Activated CD4-positive, alpha-beta T cell treated with anti-CD3 and anti-CD28 coated beads for 36 hours (primary cell): ENCODE results near the gene BAG3. TPM values are rescaled to one million over a fixed set of nuclear protein-coding genes. Genes with fewer than 3 reads are reported as not detected.

Source experiments
- ATAC-seq: fragments of 200-7000 bp; cut with Tn5 transposase; one replicate; pipeline ENCODE4 v1.10.0; 2021; ENCODE audit warnings: mild to moderate bottlenecking, moderate library complexity
- CTCF ChIA-PET: fragments of 350-600 bp; sonication (Branson Sonifier 250); formaldehyde crosslinking; loops from one replicate; lab custom pipeline; 2021; ENCODE audit warnings: antibody characterized with exemption; lab: Charles Lee
- POLR2A ChIA-PET: fragments of 350-600 bp; sonication (Branson Sonifier 250); formaldehyde crosslinking; loops from one replicate; lab custom pipeline; 2021; ENCODE audit warnings: antibody characterized with exemption, inconsistent platforms; lab: Charles Lee
- DNase-seq: peaks from one replicate; pipeline ENCODE4 v3.0.0-alpha.2; 2020
- H3K27ac Mint-ChIP-seq: one replicate; pipeline ENCODE4 v1.8.0; 2021; ENCODE audit warnings: mixed read lengths
- H3K27me3 Mint-ChIP-seq: one replicate; pipeline ENCODE4 v1.8.0; 2021; ENCODE audit warnings: mixed read lengths
- H3K36me3 Mint-ChIP-seq: one replicate; pipeline ENCODE4 v1.8.0; 2021; ENCODE audit warnings: low read depth, mixed read lengths
- H3K4me1 Mint-ChIP-seq: one replicate; pipeline ENCODE4 v1.8.0; 2021; ENCODE audit warnings: mixed read lengths
- H3K4me3 Mint-ChIP-seq: one replicate; pipeline ENCODE4 v1.8.0; 2021; ENCODE audit warnings: mild to moderate bottlenecking, moderate library complexity, mixed read lengths
- H3K9me3 Mint-ChIP-seq: one replicate; pipeline ENCODE4 v1.8.0; 2021; ENCODE audit warnings: low read depth, mixed read lengths
- intact Hi-C, 2 experiments: fragments of 100-400 bp; cut with DNase I in 1 of 2; cut with micrococcal nuclease in 1 of 2; formaldehyde crosslinking; loops; one replicate each; pipeline versions ENCODE4 v1.14.2 to v1.15.1; 2022 to 2024; cut with DNase I, micrococcal nuclease
- total RNA-seq, 2 experiments: library from RNA; stranded (reverse); gene quantifications; one replicate each; pipeline ENCODE4 v1.2.3, GENCODE V29; 2021

The BAG3 gene
- total RNA-seq, 2 experiments from 2014 or later, result 23.8 to 30.7 TPM

DNA sequence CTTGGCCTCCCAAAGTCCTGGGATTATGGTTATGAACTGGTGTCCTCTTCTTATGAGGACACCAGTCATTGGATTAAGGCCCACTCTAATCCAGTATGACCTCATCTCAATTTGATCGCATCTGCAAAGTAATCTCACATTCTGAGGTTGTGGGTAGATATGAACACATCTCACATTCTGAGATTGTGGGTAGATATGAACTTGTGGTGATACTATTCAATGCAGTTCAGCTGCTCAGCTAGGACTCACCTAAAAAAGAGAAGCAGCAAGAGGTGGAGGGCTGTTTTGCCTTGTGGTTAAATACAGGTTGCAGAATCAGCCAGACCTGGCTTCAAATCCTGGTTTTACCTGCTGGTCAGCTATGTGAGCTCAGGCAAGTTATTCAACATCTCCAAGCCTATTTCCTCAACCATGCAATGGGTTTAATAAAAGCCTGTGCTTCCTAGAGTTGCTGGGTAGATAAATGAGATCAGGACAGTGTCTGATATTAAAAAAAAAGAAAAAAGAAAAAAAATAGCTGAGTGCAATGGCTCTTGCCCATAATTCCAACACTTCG lies 8.5 kb upstream of the BAG3 start:
- POLR2A ChIA-PET, result interaction anchor here (0.6 kb wide), 1 partner anchor 14 kb away, joined by 8 read pairs; no protein-coding TSS in a partner anchor
- H3K27me3 Mint-ChIP-seq, result no peaks in the 10 kb centered on the region
- H3K36me3 Mint-ChIP-seq, result no peaks in the 10 kb centered on the region
- ATAC-seq, result peak; percentile 77
- intact Hi-C loops, result no loop called here
- CTCF ChIA-PET, result interaction anchor here (0.8 to 1.8 kb wide), 5 partner anchors 11 to 45 kb away, joined by 3 to 4 read pairs (median 3); no protein-coding TSS in a partner anchor
- DNase-seq, result no peak
- peaks cover 2% of the 10 kb centered on the region for H3K9me3 Mint-ChIP-seq
- H3K27ac Mint-ChIP-seq, result no peak overlapping the region
- no peak overlapping the region for H3K4me3 Mint-ChIP-seq
- peaks cover 20% of the 10 kb centered on the region for H3K4me1 Mint-ChIP-seq

DNA sequence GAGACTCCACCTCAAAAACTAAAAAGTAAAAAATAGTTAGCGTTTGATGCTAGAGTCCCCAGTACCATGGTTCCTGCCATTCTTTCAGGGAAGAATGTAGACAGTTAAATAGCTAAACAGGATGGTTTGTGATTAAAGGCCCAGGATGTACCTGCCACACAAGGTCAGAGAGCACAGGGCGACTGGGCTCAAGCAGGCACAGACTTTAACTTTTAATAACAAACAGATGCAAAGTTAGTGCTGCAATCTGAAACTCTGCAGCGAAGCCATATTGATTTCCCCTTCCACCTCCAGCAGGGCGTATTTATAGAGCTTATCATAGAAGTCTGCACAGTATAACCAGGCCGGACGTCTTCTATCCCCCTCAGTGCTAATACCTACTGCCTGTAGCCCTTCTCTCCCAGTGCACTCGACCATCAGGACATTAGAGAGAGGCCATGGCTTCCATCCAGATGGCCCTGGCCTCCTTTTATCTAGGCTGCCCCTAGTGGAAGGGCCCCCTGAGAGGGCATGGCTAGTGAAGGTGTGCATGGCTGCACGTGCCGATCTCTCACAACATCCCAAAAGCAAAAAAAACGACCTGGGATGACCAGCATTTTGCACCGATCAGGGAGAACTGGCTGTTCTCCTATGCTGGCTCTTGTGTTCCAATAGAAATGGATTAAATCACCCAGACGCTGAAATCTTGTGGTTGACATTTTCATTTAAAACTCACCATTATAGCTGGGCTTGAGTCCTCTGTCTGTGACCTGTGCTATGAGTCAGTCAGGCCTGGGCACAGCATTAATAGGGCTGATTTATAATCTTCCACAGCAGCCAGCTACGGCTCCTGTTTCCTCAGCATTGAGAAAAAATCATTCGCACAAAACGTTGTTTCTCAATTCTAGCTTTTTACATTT lies 7.6 kb upstream of the BAG3 start:
- CTCF ChIA-PET, result interaction anchor here (0.9 to 1.8 kb wide), 6 partner anchors 9 to 216 kb away, joined by 3 to 11 read pairs (median 4); no protein-coding TSS in a partner anchor
- H3K27me3 Mint-ChIP-seq, result no peaks in the 10 kb centered on the region
- no peak overlapping the region for H3K4me3 Mint-ChIP-seq
- intact Hi-C loops, result no loop called here
- no peaks in the 10 kb centered on the region for H3K36me3 Mint-ChIP-seq
- ATAC-seq, result no peak
- H3K4me1 Mint-ChIP-seq, result peaks cover 20% of the 10 kb centered on the region
- no peak for DNase-seq
- POLR2A ChIA-PET, result no interaction called here
- no peak overlapping the region for H3K27ac Mint-ChIP-seq
- peaks cover 2% of the 10 kb centered on the region for H3K9me3 Mint-ChIP-seq

DNA sequence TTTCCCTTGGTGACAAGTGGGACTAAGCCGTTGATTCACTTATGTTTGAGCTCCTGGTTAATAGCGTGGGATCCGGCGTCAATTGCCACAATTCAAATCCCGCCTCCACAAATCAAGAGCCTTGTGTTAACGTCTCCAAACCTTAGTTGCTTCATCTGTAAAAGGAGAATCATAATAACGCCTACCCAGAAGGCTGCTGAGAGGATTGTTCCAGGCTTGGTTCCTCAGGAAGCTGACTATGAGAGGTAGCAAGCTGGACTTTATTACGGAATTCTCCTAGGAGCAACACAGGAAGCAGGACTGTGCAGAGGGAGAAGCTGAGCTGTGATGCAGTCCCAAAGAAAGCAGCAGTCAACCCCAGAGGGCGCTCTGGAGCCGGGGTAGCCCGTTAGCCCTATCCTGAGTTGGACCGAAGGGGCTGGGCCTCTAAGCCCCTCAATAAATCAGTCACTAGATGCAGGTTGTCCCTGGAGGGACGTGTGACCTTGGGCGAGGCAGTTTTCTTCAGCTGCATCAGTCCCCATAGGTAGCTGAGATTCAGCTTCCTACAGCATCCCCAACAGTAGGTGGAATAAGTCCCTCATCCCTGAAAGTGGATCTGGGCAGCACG lies 6.9 kb upstream of the BAG3 start:
- intact Hi-C loops, result no loop called here
- Mint-ChIP-seq H3K9me3 (peaks cover 2% of the 10 kb centered on the region), H3K4me3 (no peak overlapping the region), H3K36me3 (no peaks in the 10 kb centered on the region), H3K27me3 (no peaks in the 10 kb centered on the region), H3K27ac (no peak overlapping the region), H3K4me1 (peaks cover 20% of the 10 kb centered on the region)
- ATAC-seq, result no peak
- DNase-seq, result no peak
- POLR2A ChIA-PET, result no interaction called here
- CTCF ChIA-PET, result interaction anchor here (0.9 to 1.8 kb wide), 6 partner anchors 9 to 216 kb away, joined by 3 to 11 read pairs (median 4); no protein-coding TSS in a partner anchor

DNA sequence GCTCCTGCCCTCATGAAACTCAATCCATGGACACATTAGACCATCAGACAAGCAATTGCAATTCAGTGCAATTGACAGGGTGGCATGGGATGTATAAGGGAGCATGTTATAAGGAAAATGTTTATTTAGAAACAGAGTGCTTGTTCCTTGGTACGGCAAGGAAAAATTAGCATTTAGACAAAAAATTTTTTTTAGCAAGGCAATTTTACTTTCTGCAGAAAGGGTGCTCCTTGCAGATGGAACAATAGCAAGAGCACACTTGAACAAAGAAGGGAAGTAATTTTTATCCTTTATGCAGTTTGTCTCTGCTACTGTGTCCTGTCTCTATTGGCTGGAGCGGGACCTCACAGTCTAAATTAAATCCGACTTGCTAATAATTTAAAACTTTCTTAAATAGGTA lies 6.2 kb upstream of the BAG3 start:
- DNase-seq, result no peak
- intact Hi-C loops, result no loop called here

DNA sequence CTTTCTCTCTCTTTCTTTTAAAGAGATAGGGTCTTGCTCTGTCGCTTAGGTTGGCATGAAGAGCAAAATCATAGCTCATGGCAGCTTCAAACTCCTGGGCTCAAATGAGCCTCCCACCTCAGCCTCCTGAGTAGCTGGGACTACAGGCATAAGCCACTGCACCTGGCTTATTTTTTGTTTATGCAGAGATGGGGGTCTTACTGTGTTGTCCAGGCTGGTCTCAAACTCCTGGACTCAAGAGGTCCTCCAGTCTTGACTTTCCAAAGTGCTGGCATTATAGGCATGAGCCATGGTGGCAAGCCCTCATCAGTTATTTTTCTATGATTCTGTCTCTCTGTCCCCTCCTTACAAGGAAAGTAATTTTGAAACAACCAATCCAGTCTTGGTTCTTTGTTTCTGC lies 1.1 kb upstream of the BAG3 start:
- CTCF ChIA-PET, result interaction anchor here (0.6 to 1.2 kb wide), 4 partner anchors 48 to 171 kb away, joined by 3 to 4 read pairs (median 3); no protein-coding TSS in a partner anchor
- no peak for DNase-seq
- Mint-ChIP-seq H3K4me1 (peaks cover 30% of the 10 kb centered on the region), H3K27me3 (no peaks in the 10 kb centered on the region), H3K4me3 (peak overlapping the region; percentile 84), H3K27ac (peak overlapping the region; percentile 95), H3K36me3 (peaks cover 3% of the 10 kb centered on the region), H3K9me3 (no peaks in the 10 kb centered on the region)
- POLR2A ChIA-PET, result no interaction called here
- ATAC-seq, result no peak
- intact Hi-C loops, result loop anchor here (2.0 to 10.0 kb wide), 6 partner anchors 37 to 893 kb away; partner anchors contain the start of genes PRDX3 (in 1 of the 2) and RGS10 (in 1 of the 2)

More for the DNA sequence above, 6.2 kb upstream of the BAG3 start:
- H3K27me3 Mint-ChIP-seq, result no peaks in the 10 kb centered on the region
- ChIA-PET POLR2A (no interaction called here), CTCF (interaction anchor here (0.7 to 1.5 kb wide), 4 partner anchors 8 to 1369 kb away, joined by 3 to 11 read pairs (median 3); no protein-coding TSS in a partner anchor)
- H3K27ac Mint-ChIP-seq, result no peak overlapping the region
- no peak overlapping the region for H3K4me3 Mint-ChIP-seq
- no peak for ATAC-seq
- H3K36me3 Mint-ChIP-seq, result no peaks in the 10 kb centered on the region
- peaks cover 23% of the 10 kb centered on the region for H3K4me1 Mint-ChIP-seq
- H3K9me3 Mint-ChIP-seq, result peaks cover 2% of the 10 kb centered on the region

DNA sequence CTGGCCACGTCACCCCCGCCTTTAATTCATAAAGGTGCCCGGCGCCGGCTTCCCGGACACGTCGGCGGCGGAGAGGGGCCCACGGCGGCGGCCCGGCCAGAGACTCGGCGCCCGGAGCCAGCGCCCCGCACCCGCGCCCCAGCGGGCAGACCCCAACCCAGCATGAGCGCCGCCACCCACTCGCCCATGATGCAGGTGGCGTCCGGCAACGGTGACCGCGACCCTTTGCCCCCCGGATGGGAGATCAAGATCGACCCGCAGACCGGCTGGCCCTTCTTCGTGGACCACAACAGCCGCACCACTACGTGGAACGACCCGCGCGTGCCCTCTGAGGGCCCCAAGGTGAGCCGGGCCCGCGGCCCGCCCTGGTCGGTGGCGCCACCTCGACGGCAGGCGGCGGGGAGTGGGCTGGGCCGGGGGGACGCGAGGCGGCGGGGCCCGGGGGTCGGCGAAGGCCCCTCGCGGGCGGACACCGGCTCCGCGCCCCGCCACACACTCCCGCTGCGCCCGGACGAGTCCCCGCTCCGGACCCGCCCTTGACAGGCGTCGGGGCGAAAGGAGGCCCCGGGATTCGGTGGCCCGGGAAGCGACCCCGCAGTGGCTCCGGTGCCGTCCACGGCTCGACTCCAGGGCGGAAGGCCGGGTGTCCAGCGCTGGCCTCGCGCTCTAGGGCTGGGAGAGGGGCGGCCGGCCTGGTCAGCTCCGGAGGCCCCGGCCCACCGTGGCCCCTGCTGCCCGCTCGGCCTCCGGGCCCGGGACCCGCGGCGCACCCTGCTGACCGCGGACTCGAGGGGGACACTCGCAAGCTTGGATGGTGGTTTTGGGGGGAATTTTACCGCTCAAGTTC lies 557 bp downstream of the BAG3 start:
- peak; percentile 45 for DNase-seq
- intact Hi-C loops, result loop anchor here (1.0 to 10.0 kb wide), 15 partner anchors 36 to 894 kb away; partner anchors contain the start of genes RGS10 (in 2 of the 2), EIF3A (in 1 of the 2), GRK5 (in 1 of the 2) and INPP5F (in 1 of the 2)
- peaks cover 47% of the 10 kb centered on the region for H3K4me1 Mint-ChIP-seq

DNA sequence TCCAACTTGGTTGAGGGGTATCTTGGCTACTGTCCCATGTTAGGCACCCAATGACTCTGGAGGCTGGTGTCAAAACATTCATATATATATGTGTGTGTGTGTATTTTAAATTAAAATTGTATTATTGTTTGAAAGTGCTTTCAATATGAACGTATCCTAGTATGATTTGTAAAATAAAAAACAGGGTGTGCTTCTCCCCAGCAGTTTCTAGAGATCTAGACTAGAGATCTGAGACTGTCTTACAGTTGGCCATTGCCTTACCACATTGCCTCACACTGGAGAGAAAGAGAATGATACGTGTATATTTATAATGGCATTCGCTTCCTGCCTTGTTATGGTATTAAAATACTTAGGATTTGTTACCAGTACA lies 1.2 kb downstream of the BAG3 start:
- peaks cover 53% of the 10 kb centered on the region for H3K4me1 Mint-ChIP-seq
- peaks cover 9% of the 10 kb centered on the region for H3K36me3 Mint-ChIP-seq
- no peaks in the 10 kb centered on the region for H3K9me3 Mint-ChIP-seq
- H3K27ac Mint-ChIP-seq, result peak overlapping the region; percentile 85
- H3K4me3 Mint-ChIP-seq, result peak overlapping the region; percentile 84
- ATAC-seq, result peak; percentile 36
- DNase-seq, result no peak
- intact Hi-C loops, result loop anchor here (2.0 to 10.0 kb wide), 7 partner anchors 35 to 895 kb away; partner anchors contain the start of genes EIF3A (in 1 of the 2) and PRDX3 (in 1 of the 2)
- no peaks in the 10 kb centered on the region for H3K27me3 Mint-ChIP-seq
- ChIA-PET POLR2A (interaction anchor here (0.7 kb wide), 1 partner anchor 388 kb away, joined by 3 read pairs; no protein-coding TSS in a partner anchor), CTCF (interaction anchor here (0.8 to 1.6 kb wide), 6 partner anchors 8 to 208 kb away, joined by 3 to 5 read pairs (median 4); no protein-coding TSS in a partner anchor)

More for the DNA sequence above, 557 bp downstream of the BAG3 start:
- peaks cover 7% of the 10 kb centered on the region for H3K36me3 Mint-ChIP-seq
- ChIA-PET CTCF (interaction anchor here (0.7 to 1.1 kb wide), 2 partner anchors 75 to 107 kb away, joined by 3 read pairs; no protein-coding TSS in a partner anchor), POLR2A (interaction anchor here (1.0 kb wide), 1 partner anchor 53 kb away, joined by 3 read pairs; no protein-coding TSS in a partner anchor)
- peak overlapping the region; percentile 84 for H3K4me3 Mint-ChIP-seq
- H3K9me3 Mint-ChIP-seq, result no peaks in the 10 kb centered on the region
- H3K27ac Mint-ChIP-seq, result peak overlapping the region; percentile 90
- peak; percentile 0 for ATAC-seq
- H3K27me3 Mint-ChIP-seq, result no peaks in the 10 kb centered on the region

DNA sequence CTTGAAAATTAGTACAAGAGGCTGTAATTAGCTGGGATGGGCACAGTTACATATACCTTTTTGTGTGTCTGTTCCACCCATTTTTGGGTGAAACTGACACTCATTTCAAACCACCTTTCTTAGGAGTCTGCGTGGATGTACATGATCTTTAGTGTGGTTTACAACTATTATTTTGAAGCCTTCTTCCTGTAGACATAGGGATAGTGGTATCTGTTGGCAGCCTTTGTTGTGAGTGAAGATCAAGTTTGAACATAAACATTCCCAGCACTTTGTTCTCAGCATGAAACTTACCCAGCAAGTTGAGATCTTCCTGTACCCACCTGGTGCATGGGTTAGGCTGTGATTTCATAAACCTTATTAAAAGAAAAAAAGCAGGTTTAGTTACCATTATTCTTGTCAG lies 2.0 kb downstream of the BAG3 start:
- intact Hi-C loops, result loop anchor here (2.0 to 10.0 kb wide), 7 partner anchors 34 to 896 kb away; partner anchors contain the start of genes EIF3A (in 1 of the 2) and PRDX3 (in 1 of the 2)
- H3K27ac Mint-ChIP-seq, result peak overlapping the region; percentile 93
- H3K4me3 Mint-ChIP-seq, result peak overlapping the region; percentile 84
- H3K9me3 Mint-ChIP-seq, result no peaks in the 10 kb centered on the region
- peaks cover 61% of the 10 kb centered on the region for H3K4me1 Mint-ChIP-seq
- H3K27me3 Mint-ChIP-seq, result no peaks in the 10 kb centered on the region
- DNase-seq, result no peak
- H3K36me3 Mint-ChIP-seq, result peaks cover 9% of the 10 kb centered on the region
- POLR2A ChIA-PET, result interaction anchor here (0.6 kb wide), 1 partner anchor 81 kb away, joined by 3 read pairs; no protein-coding TSS in a partner anchor
- ATAC-seq, result peak; percentile 7
- CTCF ChIA-PET, result interaction anchor here (0.8 to 1.8 kb wide), 9 partner anchors 9 to 211 kb away, joined by 3 to 5 read pairs (median 3); no protein-coding TSS in a partner anchor

DNA sequence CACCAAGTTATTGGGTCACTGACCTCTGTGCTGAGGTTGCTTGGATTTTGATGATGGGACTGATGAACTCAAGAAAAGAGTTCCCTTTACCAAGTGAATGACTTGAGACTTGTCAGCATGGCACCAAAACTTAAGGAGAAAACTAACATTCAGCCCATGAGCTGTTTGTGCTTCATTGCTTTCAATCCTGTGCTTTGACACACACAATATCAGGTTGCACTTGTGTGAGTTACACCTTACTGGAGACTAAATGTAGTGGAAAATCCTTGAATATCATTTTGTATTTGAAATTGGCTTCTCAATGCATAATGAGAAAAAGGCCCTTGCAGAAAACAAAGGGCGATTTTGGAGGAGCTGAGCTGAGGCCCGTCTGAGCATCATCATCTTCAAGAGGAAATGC lies 2.7 kb downstream of the BAG3 start:
- Mint-ChIP-seq H3K36me3 (peaks cover 13% of the 10 kb centered on the region), H3K4me3 (peak overlapping the region; percentile 84), H3K9me3 (no peaks in the 10 kb centered on the region), H3K27ac (peak overlapping the region; percentile 93), H3K27me3 (no peaks in the 10 kb centered on the region), H3K4me1 (peaks cover 68% of the 10 kb centered on the region)
- no peak for ATAC-seq
- POLR2A ChIA-PET, result no interaction called here
- intact Hi-C loops, result loop anchor here (2.0 to 10.0 kb wide), 8 partner anchors 33 to 897 kb away; partner anchors contain the start of genes EIF3A (in 1 of the 2) and PRDX3 (in 1 of the 2)
- no peak for DNase-seq
- CTCF ChIA-PET, result interaction anchor here (0.7 to 1.8 kb wide), 6 partner anchors 11 to 449 kb away, joined by 3 to 4 read pairs (median 4); no protein-coding TSS in a partner anchor
